GM20000 (cell line): Measurements from ENCODE around the gene PTTG2.
"Not testable (repeated sequence)": the region's sequence is repeated elsewhere in the genome, so short reads cannot be mapped to it uniquely, and the experiment has no call there.

ENCODE experiments used
- DNase-seq: peaks from one replicate; pipeline ENCODE4 v3.0.0; 2012; ENCODE audit warnings: low spot score
- TF ChIP-seq, protein P1 (sequence below): IDR thresholded peaks from 2 replicates; pipeline ENCODE4 v1.5.1; 2012; ENCODE audit warnings: mild to moderate bottlenecking, control low read depth; ENCODE audit errors: extremely low read depth, missing control alignments

Gene PTTG2

DNA sequence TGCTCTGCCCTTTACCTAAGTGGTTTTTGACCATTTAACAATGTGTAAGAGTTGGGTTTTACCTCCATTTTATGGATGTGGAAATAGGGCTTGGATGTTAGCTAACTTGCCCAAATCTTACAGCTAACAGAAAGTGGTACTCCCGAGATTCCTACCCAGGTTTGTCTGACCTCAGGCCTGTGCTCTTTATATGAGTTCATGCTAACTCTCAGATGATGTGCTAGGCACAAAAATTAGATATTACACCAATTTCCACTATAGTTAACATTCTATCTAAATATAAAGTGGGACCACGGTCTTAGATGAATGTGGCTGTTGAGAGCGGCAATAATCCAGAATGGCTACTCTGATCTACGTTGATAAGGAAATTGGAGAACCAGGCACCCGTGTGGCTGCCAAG is at the start of gene PTTG2:
Gene PTTG2 (plus strand): TSS at position 301 of the 400 bp plus-strand sequence. CDS start 37 bp downstream, at position 338.
- TF ChIP-seq, protein P1, sequence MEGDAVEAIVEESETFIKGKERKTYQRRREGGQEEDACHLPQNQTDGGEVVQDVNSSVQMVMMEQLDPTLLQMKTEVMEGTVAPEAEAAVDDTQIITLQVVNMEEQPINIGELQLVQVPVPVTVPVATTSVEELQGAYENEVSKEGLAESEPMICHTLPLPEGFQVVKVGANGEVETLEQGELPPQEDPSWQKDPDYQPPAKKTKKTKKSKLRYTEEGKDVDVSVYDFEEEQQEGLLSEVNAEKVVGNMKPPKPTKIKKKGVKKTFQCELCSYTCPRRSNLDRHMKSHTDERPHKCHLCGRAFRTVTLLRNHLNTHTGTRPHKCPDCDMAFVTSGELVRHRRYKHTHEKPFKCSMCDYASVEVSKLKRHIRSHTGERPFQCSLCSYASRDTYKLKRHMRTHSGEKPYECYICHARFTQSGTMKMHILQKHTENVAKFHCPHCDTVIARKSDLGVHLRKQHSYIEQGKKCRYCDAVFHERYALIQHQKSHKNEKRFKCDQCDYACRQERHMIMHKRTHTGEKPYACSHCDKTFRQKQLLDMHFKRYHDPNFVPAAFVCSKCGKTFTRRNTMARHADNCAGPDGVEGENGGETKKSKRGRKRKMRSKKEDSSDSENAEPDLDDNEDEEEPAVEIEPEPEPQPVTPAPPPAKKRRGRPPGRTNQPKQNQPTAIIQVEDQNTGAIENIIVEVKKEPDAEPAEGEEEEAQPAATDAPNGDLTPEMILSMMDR = no peak

DNA sequence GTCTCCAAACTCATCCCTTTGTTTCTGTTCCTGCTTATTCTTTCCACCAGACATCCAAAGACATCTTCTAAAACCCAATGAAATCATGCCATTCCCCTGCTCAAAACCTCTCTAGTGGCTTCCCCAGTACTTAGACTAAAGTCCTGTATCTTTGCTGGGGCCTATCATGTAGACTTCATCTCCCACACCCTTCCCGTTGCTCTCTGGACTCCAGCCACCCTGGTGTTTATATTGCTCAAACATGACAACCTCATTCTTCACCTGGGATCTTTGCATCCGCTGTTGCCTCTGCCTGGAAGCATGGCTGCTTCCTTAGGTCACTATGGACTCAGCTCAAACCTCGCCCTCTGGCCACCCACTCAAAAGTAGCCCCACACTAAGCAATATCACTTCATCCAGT is 45.7 kb upstream of the PTTG2 start:
- TF ChIP-seq, protein P1 = no peak
- DNase-seq = no peak

More for the DNA sequence above, at the start of gene PTTG2:
- no peak for DNase-seq

DNA sequence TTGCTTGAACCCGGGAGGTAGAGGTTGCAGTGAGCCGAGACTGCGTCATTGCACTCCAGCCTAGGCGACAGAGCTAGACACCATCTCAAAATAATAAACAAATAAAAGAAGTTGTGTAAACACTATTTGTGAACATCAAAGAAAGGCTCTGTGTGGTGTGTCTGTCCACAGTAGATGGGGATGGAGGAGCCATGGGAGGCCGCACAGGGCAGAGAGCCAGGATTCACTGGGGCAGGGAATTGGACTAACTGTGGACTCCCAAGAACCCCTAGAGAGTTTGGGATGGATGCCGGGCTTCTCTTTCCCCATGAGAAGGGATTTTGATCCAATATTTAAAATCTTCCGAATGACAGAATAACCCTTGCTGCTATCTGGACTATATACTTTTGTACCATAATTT is 42.8 kb upstream of the PTTG2 start:
- TF ChIP-seq, protein P1 = no peak
- no peak for DNase-seq

DNA sequence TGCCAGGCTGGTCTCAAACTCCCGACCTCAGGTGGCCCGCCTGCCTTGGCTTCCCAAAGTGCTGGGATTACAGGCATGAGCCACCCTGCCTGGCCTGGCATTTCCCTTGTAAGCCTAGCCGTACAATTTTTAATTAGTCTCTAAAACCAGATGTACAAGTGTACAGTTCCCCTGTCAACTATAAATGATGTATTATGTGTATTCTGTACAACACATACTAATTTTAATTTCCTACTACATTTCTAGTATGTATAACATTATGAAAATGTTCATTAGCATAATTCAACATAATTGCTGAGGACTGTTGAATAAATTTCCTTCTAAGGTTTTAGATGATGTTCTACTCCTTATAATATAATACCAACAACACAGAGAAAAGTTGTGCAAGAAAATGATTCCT is 41.5 kb upstream of the PTTG2 start:
- TF ChIP-seq, protein P1 = no peak
- no peak for DNase-seq

DNA sequence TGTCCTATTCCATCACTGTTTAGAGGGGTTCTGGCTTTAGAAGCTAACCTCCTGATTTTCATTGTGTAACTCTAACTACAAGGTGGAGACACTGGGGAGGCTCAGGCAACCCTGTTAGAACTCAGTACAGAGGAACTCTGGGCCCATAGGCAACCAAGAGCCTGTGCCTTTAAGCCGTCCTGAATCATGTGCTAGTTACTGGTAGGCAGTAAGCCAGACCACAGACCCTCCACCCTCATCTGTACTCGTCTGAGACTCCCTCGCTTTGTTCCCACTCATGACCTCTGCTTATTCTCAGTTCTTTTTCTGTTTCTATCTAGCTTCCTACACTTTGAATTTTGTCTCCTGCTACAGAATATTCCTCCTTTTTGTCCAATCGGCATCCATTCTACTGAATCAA is 37.9 kb upstream of the PTTG2 start:
- TF ChIP-seq, protein P1 = no peak
- no peak for DNase-seq

DNA sequence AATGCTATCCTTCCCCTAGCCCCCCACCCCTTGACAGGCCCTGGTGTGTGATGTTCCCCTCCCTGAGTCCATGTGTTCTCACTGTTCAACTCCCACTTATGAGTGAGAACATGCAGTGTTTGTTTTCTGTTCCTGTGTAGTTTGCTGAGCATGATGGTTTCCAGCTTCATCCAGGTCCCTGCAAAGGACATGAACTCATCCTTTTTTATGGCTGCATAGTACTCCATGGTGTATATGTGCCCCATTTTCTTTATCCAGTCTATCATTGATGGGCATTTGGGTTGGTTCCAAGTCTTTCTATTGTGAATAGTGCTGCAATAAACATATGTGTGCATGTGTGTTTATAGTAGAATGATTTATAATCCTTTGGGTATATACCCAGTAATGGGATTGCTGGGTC is 37.1 kb upstream of the PTTG2 start:
- not testable (repeated sequence) for DNase-seq

DNA sequence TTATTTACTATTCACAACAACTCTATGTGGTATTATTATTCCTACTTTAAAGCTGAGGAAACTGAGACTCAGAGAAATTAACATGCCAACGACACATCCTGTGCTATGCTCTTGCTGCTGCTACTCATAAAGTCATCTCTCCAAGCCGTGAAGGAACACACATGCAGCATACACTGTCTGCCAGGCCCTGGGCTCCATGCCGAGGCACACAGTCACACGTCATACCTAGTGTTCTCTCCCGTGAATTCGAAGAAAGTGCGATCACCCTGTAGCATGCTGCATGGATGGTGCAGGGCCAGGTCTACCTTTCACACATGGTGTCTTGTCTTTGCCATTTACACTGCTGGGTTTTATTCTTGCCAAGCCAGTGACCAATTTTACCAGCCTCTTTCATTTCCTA is 35.3 kb upstream of the PTTG2 start:
- TF ChIP-seq, protein P1 = no peak
- no peak for DNase-seq

DNA sequence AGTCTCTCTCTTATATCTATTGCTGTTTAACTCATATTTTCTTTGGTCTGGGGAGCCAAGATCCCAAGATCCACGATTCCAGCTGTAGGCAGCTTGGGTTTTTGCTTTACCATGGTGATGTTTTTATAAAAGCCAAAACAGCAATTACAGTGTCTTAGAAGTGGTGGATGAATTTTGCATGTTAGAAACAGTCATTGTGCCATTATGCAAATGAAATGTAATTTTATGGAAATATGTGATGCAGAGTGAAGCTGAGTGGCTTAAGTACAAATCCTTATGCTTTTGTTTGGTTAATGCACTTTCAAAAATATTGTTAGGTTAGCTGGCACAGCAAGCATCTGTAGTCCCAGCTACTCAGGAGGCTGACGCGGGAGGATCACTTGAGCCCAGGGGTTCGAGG is 32.8 kb upstream of the PTTG2 start:
- DNase-seq = no peak
- TF ChIP-seq, protein P1 = no peak
